ENCODE data around the gene CARD8.

Gene CARD8

GRCh38 chr19:48203794-48204628, 51.7 kb downstream of the CARD8 start:
- DNase-seq: peak; percentile 95

DNA sequence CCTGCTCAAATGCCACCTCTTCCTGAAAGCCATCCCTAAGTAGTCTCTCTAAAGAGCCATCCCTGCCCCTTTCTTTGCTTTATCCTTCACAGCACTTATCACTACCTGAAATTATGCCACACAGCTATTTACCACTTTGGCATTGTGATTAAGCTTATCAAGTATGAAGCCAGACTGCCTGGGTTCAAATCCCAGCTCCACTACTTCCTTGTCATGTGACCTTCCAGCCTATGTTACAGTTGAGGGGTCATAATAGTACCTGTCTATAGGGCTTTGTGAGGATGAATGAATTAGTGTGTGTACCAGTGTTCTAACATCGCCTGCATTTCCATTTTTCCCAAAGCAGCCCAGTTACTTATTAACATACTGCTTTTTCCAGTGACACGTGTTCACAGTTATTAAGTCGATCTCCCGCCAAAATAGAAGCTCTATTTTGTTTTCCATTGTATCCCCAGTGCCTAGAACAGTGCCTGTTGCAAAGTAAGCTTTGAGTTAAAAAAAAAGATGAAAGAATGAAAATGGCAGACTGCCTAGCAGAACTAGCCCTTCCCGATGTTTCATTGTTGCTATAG, 52.4 kb downstream of the CARD8 start:
- peak; percentile 45 for DNase-seq

DNA sequence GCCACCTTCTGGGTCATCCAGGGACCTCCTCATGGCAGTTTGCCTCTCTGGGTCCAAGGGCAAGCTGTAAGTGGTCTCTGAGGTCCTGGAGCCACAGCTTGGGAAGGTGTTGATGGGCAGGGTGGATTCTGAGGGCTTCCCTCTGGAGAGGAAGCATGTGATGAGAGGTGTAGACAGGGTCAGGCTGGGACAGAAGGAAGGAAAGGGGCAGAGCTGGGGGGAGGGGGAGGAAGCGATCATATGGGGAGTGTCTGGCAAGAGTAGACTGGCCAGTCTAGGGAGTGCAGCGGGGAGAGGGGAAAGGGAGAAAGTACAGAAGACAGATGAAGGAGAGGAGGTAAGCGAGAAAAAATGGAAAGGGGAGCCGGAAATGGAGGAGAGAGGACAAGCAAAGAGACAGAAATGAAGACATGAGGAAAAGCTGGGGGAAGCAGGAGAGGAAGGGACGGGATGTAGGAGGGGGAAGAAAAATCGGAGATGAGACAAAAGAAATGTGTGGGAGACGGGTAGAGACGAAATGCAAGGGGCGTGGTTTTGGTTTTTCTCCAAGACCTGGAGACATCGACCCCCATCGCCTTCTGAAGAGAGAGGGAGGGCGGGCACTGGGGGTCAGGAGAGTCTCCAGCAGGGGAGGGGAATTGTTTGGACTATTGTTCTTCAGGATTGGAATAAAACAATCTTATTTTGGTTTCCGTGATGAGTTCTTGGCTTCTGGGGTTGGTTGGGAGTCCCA, 58.6 kb downstream of the CARD8 start:
- no peak for DNase-seq

DNA sequence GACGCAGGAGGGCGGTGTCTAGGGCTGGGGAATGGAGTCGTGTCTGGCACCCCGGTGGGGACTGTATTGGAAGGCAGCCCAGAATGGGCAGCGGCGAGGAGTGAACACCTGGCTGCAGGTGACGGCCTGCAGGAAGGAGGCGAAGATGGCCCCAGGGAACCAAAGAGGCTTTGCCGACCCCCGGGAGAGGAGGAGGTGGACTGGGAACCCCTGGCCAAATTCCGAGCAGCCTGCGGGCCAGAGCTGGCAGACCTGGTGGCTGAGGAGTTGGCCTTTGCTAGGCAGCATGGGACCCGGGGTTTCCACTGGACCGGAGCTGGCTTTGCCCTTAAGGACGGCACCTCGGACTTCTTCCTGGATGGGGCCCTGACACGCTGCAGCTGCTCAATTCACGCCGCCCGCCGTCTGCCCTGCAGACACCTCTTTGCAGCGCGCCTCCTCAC, 59.4 kb downstream of the CARD8 start:
- DNase-seq: no peak

DNA sequence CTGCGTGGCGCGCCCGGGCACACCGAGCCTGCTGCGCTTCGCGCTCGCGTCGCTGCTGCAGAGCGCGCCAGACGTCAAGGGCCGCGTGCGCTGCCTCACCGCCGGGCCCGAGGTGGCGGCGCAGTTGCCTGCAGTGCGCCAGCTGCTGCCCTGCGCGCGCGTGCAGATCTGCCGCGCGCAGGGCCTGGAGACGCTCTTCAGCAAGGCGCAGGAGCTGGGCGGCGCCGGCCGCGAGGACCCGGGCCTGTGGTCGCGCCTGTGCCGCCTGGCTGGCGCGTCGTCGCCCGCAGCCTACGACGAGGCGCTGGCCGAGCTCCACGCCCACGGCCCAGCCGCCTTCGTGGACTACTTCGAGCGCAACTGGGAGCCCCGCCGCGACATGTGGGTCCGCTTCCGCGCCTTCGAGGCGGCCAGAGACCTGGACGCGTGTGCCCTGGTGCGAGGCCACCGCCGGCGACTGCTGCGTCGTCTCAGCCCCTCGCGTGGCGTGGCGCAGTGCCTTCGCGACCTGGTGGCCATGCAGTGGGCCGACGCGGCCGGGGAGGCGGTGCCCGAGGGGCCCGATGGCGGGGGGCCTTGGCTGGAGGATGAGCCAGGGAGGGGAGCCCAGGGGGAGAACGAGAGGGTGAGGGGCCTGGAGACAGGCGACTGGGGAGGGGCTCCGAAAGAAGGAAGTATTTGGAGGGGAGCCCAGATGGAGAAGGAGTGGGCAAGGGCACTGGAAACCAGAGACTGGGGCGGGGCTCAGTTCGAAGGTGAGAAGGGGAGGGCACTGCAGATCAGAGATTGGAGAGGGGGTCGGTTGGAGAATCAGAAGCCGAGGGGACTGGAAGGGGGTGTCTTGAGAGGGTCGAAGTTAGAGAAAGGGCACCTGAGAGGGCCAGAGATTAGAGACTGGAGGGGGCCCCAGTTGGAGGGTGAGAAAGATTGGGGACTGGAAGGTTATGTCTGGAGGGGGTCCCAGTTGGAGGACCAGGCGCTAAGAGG, 60.6 kb downstream of the CARD8 start:
- no peak for DNase-seq

DNA sequence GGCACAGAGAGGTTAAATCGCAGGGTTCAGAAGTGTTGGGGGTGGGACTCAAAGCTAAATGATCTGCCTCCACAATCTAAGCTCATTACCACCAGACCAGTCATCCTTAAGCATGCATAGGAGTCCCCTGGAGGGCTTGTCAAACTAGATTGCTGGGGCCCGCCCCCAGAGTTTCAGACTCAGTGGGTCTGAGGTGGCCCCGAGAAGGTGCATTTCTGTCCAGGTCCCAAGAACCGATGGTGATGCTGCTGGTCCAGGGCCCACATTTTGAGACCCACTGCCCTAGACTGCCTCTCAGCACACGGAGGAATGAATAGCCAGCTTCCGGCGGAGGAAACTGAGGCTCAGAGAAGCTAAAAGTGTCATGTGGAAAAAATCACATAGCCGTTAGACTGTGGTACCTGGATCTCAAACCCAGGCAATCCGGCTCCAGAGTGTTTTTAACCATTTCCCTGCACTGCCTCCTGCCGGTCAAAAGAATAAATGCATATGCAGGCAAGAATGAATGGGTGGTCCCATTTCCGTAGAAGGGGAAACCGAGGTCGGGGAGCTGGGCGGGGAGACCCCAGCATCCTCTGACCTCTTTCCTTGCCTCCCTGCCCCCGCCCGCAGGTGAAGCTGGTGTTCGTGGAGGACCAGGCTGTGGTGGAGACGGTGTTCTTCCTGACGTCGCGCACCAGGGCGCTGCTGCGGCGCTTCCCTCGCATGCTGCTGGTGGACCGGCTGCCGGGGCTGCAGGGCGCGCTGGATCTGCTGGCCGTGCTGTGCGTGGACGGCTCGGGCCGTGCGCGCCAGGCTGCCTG, 61.5 kb downstream of the CARD8 start:
- DNase-seq: peak; percentile 50

DNA sequence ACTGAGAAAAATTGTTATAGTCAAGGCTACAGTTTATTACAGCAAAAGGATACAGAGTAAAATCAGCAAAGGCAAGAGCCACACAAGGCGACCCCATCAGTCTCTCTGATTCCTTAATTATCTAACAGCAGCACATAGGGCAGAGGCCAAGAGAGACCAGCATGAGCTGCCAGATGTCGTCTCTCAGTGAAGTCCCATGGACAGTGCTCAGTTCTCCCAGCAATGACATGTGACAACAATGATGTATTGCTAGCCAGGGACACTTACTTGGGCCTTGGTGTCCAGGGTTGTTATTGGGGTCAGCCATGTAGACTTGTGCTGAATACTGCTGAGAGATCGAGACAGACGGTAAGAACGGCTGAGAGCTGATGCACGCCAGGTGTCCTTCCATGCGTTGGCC, 63.0 kb downstream of the CARD8 start:
- no peak for DNase-seq

GRCh38 chr19:48190885-48191284, 64.8 kb downstream of the CARD8 start:
- DNase-seq: no peak

GRCh38 chr19:48190288-48190884, 65.3 kb downstream of the CARD8 start:
- DNase-seq: peak; percentile 59

- DNase-seq: no peak
These were observed 69.1 kb downstream of the CARD8 start for GRCh38 chr19:48186541-48186991.

DNA sequence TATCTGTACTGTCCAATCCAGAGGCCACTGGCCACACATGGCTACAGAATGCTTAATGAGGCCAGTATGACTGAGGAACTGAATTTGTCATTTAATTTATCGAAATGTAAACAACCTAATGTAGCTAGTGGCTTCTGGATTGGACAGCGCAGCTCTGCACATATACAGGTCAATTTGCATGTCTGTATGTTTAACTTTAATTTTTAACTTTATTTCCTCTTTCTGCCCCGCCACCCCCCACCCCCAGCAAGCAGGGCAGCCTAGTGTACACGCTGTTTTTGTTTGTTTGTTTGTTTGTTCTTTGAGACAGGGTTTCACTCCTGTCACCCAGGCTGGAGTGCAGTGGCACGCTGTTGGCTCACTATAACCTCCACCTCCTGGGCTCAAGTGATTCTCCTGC, 69.7 kb downstream of the CARD8 start:
- no peak for DNase-seq

DNA sequence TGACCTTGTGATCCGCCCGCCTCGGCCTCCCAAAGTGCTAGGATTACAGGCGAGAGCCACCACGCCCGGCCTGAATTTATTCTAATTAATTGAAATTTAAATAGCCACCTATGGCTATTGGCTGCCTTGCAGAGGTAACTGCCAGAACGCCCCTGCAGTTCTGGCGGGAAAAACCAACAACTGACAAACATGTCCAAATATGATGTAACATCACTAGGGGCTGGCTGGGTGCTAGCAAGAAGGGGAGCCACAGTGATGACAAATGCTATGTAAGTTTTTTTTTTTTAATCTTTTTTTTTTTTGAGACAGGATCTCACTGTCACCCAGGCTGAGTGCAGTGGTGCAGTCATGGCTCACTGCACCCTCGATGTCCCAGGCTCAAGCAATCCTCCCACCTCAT, 72.4 kb downstream of the CARD8 start:
- DNase-seq: no peak

DNA sequence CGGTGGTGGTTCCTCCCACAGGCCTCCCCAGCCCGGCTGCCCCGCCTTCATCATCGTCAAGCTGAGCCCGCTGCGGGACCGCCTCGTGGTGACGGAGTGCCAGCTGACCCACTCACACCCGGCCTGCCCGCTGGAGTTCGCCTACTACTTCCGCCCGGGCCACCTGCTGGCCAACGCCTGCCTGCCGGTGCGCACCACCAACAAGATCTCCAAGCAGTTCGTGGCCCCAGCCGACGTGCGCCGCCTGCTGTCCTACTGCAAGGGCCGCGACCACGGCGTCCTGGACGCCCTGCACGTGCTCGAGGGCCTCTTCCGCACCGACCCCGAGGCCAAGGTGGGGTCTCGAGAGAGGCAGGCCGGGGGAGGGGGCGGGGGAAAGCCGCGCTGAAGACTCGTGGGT, 73.3 kb downstream of the CARD8 start:
- DNase-seq: no peak

- DNase-seq: no peak
These were observed 74.2 kb downstream of the CARD8 start for GRCh38 chr19:48181505-48181904.

- no peak for DNase-seq
These were observed 79.5 kb downstream of the CARD8 start for GRCh38 chr19:48176226-48176625.

DNA sequence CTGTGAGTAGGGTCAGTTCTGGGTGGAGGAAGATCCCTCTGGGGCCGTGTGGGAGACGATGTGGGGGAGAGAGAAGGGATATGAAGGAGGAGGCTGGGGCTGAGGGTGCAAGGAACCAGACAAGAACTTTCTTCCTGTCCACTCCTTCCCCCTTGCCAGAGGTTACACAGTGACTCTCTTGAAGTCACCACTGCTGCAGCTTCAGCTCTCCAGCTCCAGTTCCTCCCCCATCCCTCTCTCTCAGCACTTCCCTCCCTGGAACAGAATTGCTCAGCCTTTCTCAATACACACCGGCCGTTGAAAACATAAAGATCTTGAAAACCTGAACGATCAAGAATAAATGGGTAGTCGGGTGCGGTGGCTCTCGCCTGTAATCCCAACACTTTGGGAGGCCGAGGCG, 80.1 kb downstream of the CARD8 start:
- no peak for DNase-seq

GRCh38 chr19:48174445-48175030, 81.2 kb downstream of the CARD8 start:
- no peak for DNase-seq

- no peak for DNase-seq
These were observed 84.0 kb downstream of the CARD8 start for GRCh38 chr19:48171710-48172109.

DNA sequence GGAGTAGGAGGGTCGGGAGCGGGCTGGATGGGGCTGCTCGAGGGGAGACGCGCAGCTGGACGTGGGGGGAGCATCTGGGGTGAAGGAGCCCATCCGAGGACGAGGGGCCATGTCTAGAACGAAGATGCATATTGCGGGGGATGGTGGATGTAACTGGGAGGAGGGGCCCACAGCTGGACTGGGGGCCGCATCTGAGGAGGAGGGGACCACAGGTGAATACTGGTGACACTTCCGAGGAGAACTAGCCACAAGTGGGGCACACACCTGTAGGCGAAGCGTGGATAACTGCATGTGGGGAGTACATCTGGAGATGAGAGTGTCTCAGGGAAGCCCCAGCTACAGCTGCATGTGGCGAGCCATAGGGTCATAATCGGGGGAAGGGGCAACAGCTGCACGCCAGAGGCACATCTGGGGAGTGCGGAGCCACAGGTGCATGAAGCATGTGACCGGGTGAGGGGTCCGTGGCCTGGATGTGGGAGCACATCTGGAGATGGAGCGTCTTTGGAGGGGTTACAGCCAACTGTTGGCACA, 84.8 kb downstream of the CARD8 start:
- no peak for DNase-seq

Data from activated CD4-positive, alpha-beta T cell treated with anti-CD3 and anti-CD28 coated beads for 48 hours (primary cell).